BJ (cell line): ENCODE measurements around the gene ABCC3. TPM values are rescaled to one million over a fixed set of nuclear protein-coding genes. Genes with fewer than 3 reads are reported as not detected.

Source experiments
- CTCF ChIA-PET: fragments of 350-600 bp; formaldehyde crosslinking; extraction: SDS; loops from one replicate; lab custom pipeline; 2021; ENCODE audit warnings: antibody characterized with exemption, inconsistent platforms; lab: Yijun Ruan, JAX
- POLR2A ChIA-PET: fragments of 300-600 bp; sonication (Branson Sonifier 250); formaldehyde crosslinking; extraction: SDS; loops from one replicate; lab custom pipeline; 2021; ENCODE audit warnings: antibody characterized with exemption; lab: Charles Lee
- DNase-seq: peaks from one replicate; pipeline ENCODE4 v3.0.0-alpha.2; 2011; ENCODE audit warnings: low read depth
- H3K27me3 ChIP-seq: 2 replicates; pipeline ENCODE4 v1.6.0; 2011; ENCODE audit warnings: low read length; ENCODE audit not compliant: control insufficient read depth, insufficient read depth
- H3K36me3 ChIP-seq: 2 replicates; pipeline ENCODE4 v1.5.1; 2011; ENCODE audit warnings: low read length; ENCODE audit not compliant: control insufficient read depth, insufficient read depth
- H3K4me3 ChIP-seq: 2 replicates; pipeline ENCODE4 v1.5.1; 2011; ENCODE audit warnings: low read depth, mild to moderate bottlenecking, control low read depth, low read length
- CTCF ChIP-seq: IDR thresholded peaks from 2 replicates; pipeline ENCODE4 v1.5.1; 2011; ENCODE audit warnings: low read depth, mild to moderate bottlenecking, control low read depth, inconsistent platforms, low read length, moderate library complexity; ENCODE audit not compliant: insufficient read depth
- polyA plus RNA-seq: library from polyadenylated mRNA; depleted of rRNA; stranded (reverse); fragments of >200 nt; gene quantifications from 2 replicates; pipeline ENCODE4 v1.2.3, GENCODE V29; 2011

ABCC3 gene
- polyA plus RNA-seq, 1 experiment: 56.4 TPM

DNA sequence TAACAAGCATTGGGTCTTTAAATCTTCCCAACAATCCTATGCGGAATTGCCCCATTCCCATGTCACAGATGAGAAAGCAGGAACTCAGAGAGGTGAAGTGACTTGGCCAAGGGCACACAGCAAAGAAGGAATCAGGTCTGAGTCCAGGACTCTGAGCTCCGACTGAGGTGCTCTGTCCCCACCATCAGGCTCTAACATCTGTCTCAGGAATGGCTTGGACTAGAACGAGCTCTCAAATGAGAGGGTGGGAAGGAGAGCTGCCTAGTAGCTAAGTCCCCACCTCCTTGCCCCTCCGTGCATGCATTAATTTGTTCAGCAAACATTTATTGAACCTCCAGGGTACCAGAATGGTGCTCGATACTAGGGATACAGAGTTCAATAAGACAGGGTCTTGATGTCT lies 26.7 kb downstream of the ABCC3 start:
- DNase-seq: no peak
- H3K36me3 ChIP-seq: peaks cover 9% of the 10 kb centered on the region
- ChIA-PET POLR2A (no interaction called here), CTCF (interaction anchor here (0.8 to 1.5 kb wide), 5 partner anchors 14 to 98 kb away, joined by 3 to 8 read pairs (median 4); no protein-coding TSS in a partner anchor)
- TF ChIP-seq CTCF: no peak
- H3K27me3 ChIP-seq: no peaks in the 10 kb centered on the region
- H3K4me3 ChIP-seq: no peak overlapping the region

DNA sequence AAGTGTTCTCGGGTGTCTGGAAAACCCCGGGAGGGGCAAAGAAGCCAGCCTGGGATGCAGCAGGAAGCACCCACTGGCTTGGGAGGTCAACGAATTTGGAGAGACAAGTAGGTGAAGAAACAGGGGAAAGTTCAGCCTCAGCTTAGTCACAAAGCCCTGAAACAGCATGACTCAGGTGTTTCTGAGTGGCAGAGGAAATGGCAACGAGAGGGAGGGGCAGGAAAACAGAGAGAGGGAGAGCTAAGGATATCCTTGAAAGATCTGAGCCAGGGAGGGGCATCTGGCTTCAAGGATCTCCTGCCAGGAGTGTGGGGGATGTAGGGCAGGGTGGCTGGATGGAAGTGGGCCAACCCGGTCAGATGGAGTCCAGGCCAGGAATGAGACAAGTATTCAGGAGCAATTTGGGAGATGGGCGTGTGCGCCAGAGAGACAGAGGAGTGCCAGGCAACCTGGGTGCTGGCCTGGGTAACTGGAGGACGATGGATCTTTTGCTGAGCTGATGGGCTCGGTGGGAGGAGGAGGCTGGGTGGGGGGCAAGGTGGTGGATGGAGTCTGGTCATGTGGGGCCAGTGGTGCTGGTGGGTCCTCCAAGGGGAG lies 27.2 kb downstream of the ABCC3 start:
- Histone ChIP-seq H3K4me3 (no peak overlapping the region), H3K36me3 (peaks cover 7% of the 10 kb centered on the region), H3K27me3 (no peaks in the 10 kb centered on the region)
- ChIA-PET CTCF (interaction anchor here (0.9 to 1.5 kb wide), 4 partner anchors 12 to 98 kb away, joined by 3 to 6 read pairs (median 4); no protein-coding TSS in a partner anchor), POLR2A (no interaction called here)
- TF ChIP-seq CTCF: no peak
- DNase-seq: peak; percentile 78

- CTCF ChIA-PET: interaction anchor here (0.6 to 1.5 kb wide), 3 partner anchors 13 to 99 kb away, joined by 3 to 6 read pairs (median 5); no protein-coding TSS in a partner anchor
- no peak for TF ChIP-seq CTCF
- Histone ChIP-seq H3K4me3 (no peak overlapping the region), H3K27me3 (no peaks in the 10 kb centered on the region), H3K36me3 (peaks cover 5% of the 10 kb centered on the region)
- DNase-seq: no peak
- POLR2A ChIA-PET: no interaction called here
Observed at GRCh38 chr17:50662632-50663225, 28.0 kb downstream of the ABCC3 start.

DNA sequence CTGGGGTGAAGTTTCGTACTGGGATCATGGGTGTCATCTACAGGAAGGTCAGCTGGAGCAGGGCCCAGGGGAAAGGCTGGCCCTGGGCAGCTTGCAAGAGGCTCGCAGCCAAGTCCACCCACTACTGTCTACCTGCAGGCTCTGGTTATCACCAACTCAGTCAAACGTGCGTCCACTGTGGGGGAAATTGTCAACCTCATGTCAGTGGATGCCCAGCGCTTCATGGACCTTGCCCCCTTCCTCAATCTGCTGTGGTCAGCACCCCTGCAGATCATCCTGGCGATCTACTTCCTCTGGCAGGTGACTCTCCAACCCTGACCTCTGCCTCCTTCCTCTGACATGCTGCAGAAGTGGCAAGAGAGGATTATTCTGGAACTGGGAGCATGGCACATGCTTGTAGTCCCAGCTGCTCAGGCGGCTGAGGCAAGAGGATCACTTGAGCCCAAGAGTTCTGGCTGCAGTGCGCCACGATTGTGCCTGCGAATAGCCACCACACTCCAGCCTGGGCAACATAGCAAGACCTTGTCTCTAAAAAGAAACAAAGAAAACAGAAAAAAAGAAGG lies 29.2 kb downstream of the ABCC3 start:
- ChIA-PET CTCF (interaction anchor here (1.5 kb wide), 1 partner anchor 120 kb away, joined by 3 read pairs; no protein-coding TSS in a partner anchor), POLR2A (no interaction called here)
- TF ChIP-seq CTCF: no peak

DNA sequence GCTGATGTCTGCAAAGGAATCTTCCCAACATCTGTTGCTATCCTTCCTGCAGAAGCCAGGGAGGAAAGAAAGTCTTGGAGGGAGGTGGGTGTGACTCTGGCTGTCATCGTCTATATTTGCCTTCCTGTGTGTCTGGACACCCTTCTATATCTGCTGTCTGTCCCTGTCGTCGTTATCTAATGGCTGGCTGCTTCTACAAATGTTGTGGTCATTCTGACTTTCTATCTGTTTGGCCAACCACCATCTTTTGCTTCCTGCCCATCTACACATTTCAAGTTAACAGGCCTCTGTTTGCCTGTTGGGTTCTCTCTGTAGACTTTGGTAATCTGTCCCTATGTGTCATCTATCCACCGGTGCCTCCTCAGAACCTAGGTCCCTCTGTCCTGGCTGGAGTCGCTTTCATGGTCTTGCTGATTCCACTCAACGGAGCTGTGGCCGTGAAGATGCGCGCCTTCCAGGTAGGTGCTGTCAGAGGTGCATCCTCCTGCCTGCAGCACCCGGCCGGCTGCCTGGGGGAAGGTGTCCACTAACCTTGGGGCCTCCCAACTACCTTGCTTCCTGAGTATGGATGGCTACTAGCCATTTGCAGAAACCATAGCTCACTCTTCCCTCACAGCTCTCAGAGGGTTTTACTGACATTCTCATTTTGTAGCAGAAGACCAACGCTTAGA lies 30.2 kb downstream of the ABCC3 start:
- no peak for TF ChIP-seq CTCF
- no peak for DNase-seq
- Histone ChIP-seq H3K36me3 (peaks cover 2% of the 10 kb centered on the region), H3K4me3 (no peak overlapping the region), H3K27me3 (no peaks in the 10 kb centered on the region)
- CTCF ChIA-PET: interaction anchor here (1.5 kb wide), 1 partner anchor 119 kb away, joined by 3 read pairs; no protein-coding TSS in a partner anchor
- POLR2A ChIA-PET: interaction anchor here (0.7 kb wide), 1 partner anchor 44 kb away, joined by 9 read pairs; no protein-coding TSS in a partner anchor

More for the DNA sequence above, 29.2 kb downstream of the ABCC3 start:
- Histone ChIP-seq H3K27me3 (no peaks in the 10 kb centered on the region), H3K36me3 (peaks cover 4% of the 10 kb centered on the region), H3K4me3 (no peak overlapping the region)
- no peak for DNase-seq
